ENCODE results near the gene CEBPB.

GRCh38 chr20:50186151-50186885, 4.3 kb upstream of the CEBPB start:
- peak; percentile 93 to 98 (median 97) for TF ChIP-seq CTCF (IDR thresholded peaks at IDR 0.05)
- no peak for TF ChIP-seq POLR2A (IDR thresholded peaks at IDR 0.05)

All from body of pancreas (tissue), 4 donors.